Spleen (tissue), 11 donors: ENCODE measurements around the gene KLHL12. TPM values are rescaled to one million over a fixed set of nuclear protein-coding genes. Genes with fewer than 3 reads are reported as not detected.
"Not testable (repeated sequence)": the region's sequence is repeated elsewhere in the genome, so short reads cannot be mapped to it uniquely, and the experiment has no call there.

Source experiments
- DNase-seq: peaks from one replicate; pipeline ENCODE4 v3.0.0-alpha.2; 2020
- H3K27ac ChIP-seq, 8 donors: fragments of 200-600 bp; sonication (generic) in 7 of 8; 1 replicate in 4 of 8; 2 replicates in 4 of 8; pipeline versions ENCODE4 v1.5.0 to v1.8.0; 2016 to 2021; ENCODE audit warnings: inconsistent platforms in 4 of 8, mild to moderate bottlenecking in 4 of 8, moderate library complexity in 1 of 8
- H3K27me3 ChIP-seq, 7 donors: fragments of 200-600 bp; sonication (generic) in 6 of 7; replicated peaks in 1 of 7; 1 replicate in 4 of 7; 2 replicates in 3 of 7; pipeline versions ENCODE4 v1.5.0 to v1.8.0; 2016 to 2021; ENCODE audit warnings: inconsistent platforms in 3 of 7, mild to moderate bottlenecking in 1 of 7
- H3K36me3 ChIP-seq, 6 donors: fragments of 200-600 bp; sonication (generic) in 5 of 6; 1 replicate in 4 of 6; 2 replicates in 2 of 6; pipeline versions ENCODE4 v1.5.0 to v1.8.0; 2016 to 2021; ENCODE audit warnings: inconsistent platforms in 2 of 6
- H3K4me1 ChIP-seq, 6 donors: fragments of 200-600 bp; sonication (generic) in 5 of 6; 1 replicate in 3 of 6; 2 replicates in 3 of 6; pipeline versions ENCODE4 v1.5.0 to v1.8.0; 2016 to 2021; ENCODE audit warnings: inconsistent platforms in 3 of 6
- H3K4me3 ChIP-seq, 8 donors: fragments of 200-600 bp; sonication (generic) in 7 of 8; 1 replicate in 4 of 8; 2 replicates in 4 of 8; pipeline versions ENCODE4 v1.5.0 to v1.8.0; 2016 to 2021; ENCODE audit warnings: inconsistent platforms in 4 of 8, mild to moderate bottlenecking in 4 of 8, moderate library complexity in 2 of 8
- H3K9me3 ChIP-seq, 8 donors: fragments of 200-600 bp; sonication (generic) in 7 of 8; 1 replicate in 4 of 8; 2 replicates in 4 of 8; pipeline versions ENCODE4 v1.5.0 to v1.8.0; 2016 to 2021; ENCODE audit warnings: inconsistent platforms in 4 of 8
- CTCF ChIP-seq, 11 experiments: fragments of 200-600 bp in 7 of 11; fragments of 450-650 bp in 4 of 11; sonication (generic) in 4 of 11; IDR thresholded peaks in 8 of 11; conservative IDR thresholded peaks in 3 of 11; 1 replicate in 7 of 11; 2 replicates in 4 of 11; pipeline versions ENCODE4 v1.4.0 to v1.8.0; 2016 to 2021; ENCODE audit warnings: antibody characterized with exemption in 11 of 11, inconsistent platforms in 4 of 11, mild to moderate bottlenecking in 1 of 11
- POLR2A ChIP-seq, 3 donors: fragments of 450-650 bp; IDR thresholded peaks; one replicate each; pipeline ENCODE4 v1.5.1; 2017; ENCODE audit warnings: antibody characterized with exemption in 3 of 3, mild to moderate bottlenecking in 1 of 3
- POLR2AphosphoS5 ChIP-seq, 3 donors: sonication (generic); formaldehyde crosslinking; IDR thresholded peaks; one replicate each; pipeline ENCODE4 v1.5.1; 2017; ENCODE audit warnings: antibody characterized with exemption in 3 of 3
- WGBS, 5 donors: extraction: QIAGEN DNeasy Blood & Tissue Kit in 3 of 5; methylation state at CpG; one replicate each; pipeline versions ENCODE4 v1.1.5 to v1.1.7; 2013 to 2018; 5-methylcytosine and 5-hydroxymethylcytosine counted together
- intact Hi-C: fragments of 100-400 bp; cut with DNase I; formaldehyde crosslinking; loops from one replicate; pipeline ENCODE4 v1.15.0; 2023; ENCODE audit warnings: low total_unique reads
- polyA plus RNA-seq, 3 donors: library from polyadenylated mRNA; stranded (reverse); fragments of 200-250 nt; gene quantifications; one replicate each; pipeline ENCODE4 v1.2.1, GENCODE V29; 2013
- total RNA-seq, 7 donors: library from RNA; depleted of rRNA in 3 of 7; stranded (reverse); fragments of >200 nt in 3 of 7; fragmentation: NEBNext Ultra II Directional in 4 of 7; extraction: Animal tissue kit (Norgen Biotek cat#: 25700) in 4 of 7; gene quantifications; one replicate each; pipeline versions ENCODE4 v1.1.0 to v1.2.1, GENCODE V29; 2016 to 2021
- donor health status: healthy with polysubstance abuse.
- donor health status: DM: no; HTN: no; CAD: no; lungs with moderate emphysema.
- donor health status: DM: no; HTN: no; CAD: no.
- donor health status: Bipolar disorder and iron deficiency.
- donor health status: healthy.
- donor health status: DM: no; HTN: no; CAD: no.
- donor health status: DM: yes; HTN: yes; CAD: no.

Gene KLHL12
- total and polyA plus RNA-seq, 10 donors: 14.8 to 35.4 (median 23.8) TPM

GRCh38 chr1:202915146-202915545, 11.9 kb downstream of the KLHL12 start:
- TF ChIP-seq CTCF (IDR thresholded peaks at IDR 0.05 in 8 of 11, conservative IDR thresholded peaks at IDR 0.05 in 3 of 11) (no peak), POLR2AphosphoS5 (IDR thresholded peaks at IDR 0.05) (no peak), POLR2A (IDR thresholded peaks at IDR 0.05) (no peak)
- no peaks in the 10 kb centered on the region for H3K27me3 ChIP-seq
- DNase-seq: no peak
- no peak overlapping the region for H3K4me3 ChIP-seq
- intact Hi-C loops: no loop called here
- no peak overlapping the region for H3K27ac ChIP-seq
- no peaks in the 10 kb centered on the region for H3K9me3 ChIP-seq
- peaks cover 3 to 100% (median 84%) of the 10 kb centered on the region in 6 donors for H3K36me3 ChIP-seq
- peaks cover 0 to 3% (median 0%) of the 10 kb centered on the region in 6 donors for H3K4me1 ChIP-seq

GRCh38 chr1:202912476-202912875, 14.6 kb downstream of the KLHL12 start:
- H3K4me1 ChIP-seq, intact Hi-C loops, H3K27ac ChIP-seq, H3K4me3 ChIP-seq, DNase-seq, H3K9me3 ChIP-seq, H3K27me3 ChIP-seq: not testable (repeated sequence)
- H3K36me3 ChIP-seq: peaks cover 6 to 100% (median 89%) of the 10 kb centered on the region in 6 donors
- WGBS, 5 donors: 78 to 89% (median 84%) methylated on average over 4 of the region's 4 CpGs

- Histone ChIP-seq H3K4me3 (no peak overlapping the region), H3K36me3 (peaks cover 9 to 100% (median 81%) of the 10 kb centered on the region in 6 donors), H3K27ac (no peak overlapping the region), H3K27me3 (no peaks in the 10 kb centered on the region), H3K4me1 (no peaks in the 10 kb centered on the region), H3K9me3 (no peaks in the 10 kb centered on the region)
- 62 to 88% (median 79%) methylated on average over 1 of the region's 1 CpG for WGBS, 5 donors
- intact Hi-C loops: no loop called here
- no peak for DNase-seq
- TF ChIP-seq POLR2AphosphoS5 (IDR thresholded peaks at IDR 0.05) (no peak), POLR2A (IDR thresholded peaks at IDR 0.05) (no peak), CTCF (IDR thresholded peaks at IDR 0.05 in 8 of 11, conservative IDR thresholded peaks at IDR 0.05 in 3 of 11) (no peak)
Observed at GRCh38 chr1:202909494-202909893, 17.5 kb downstream of the KLHL12 start.

GRCh38 chr1:202908998-202909397, 18.0 kb downstream of the KLHL12 start:
- Histone ChIP-seq H3K4me1 (no peaks in the 10 kb centered on the region), H3K9me3 (no peaks in the 10 kb centered on the region), H3K27ac (no peak overlapping the region), H3K36me3 (peaks cover 9 to 100% (median 81%) of the 10 kb centered on the region in 6 donors), H3K4me3 (no peak overlapping the region), H3K27me3 (no peaks in the 10 kb centered on the region)
- TF ChIP-seq POLR2AphosphoS5 (IDR thresholded peaks at IDR 0.05) (no peak), CTCF (IDR thresholded peaks at IDR 0.05 in 8 of 11, conservative IDR thresholded peaks at IDR 0.05 in 3 of 11) (no peak), POLR2A (IDR thresholded peaks at IDR 0.05) (no peak)
- WGBS, 5 donors: 95 to 100% (median 97%) methylated on average over 6 of the region's 6 CpGs
- no peak for DNase-seq
- intact Hi-C loops: no loop called here

GRCh38 chr1:202905331-202905730, 21.7 kb downstream of the KLHL12 start:
- WGBS, 5 donors: 67 to 95% (median 71%) methylated on average over 4 of the region's 4 CpGs
- H3K36me3 ChIP-seq: peaks cover 6 to 100% (median 70%) of the 10 kb centered on the region in 6 donors
- H3K4me3 ChIP-seq: no peak overlapping the region
- DNase-seq: no peak
- no peaks in the 10 kb centered on the region for H3K4me1 ChIP-seq
- no peaks in the 10 kb centered on the region for H3K27me3 ChIP-seq
- no peak overlapping the region for H3K27ac ChIP-seq
- no peaks in the 10 kb centered on the region for H3K9me3 ChIP-seq
- no peak for TF ChIP-seq POLR2AphosphoS5 (IDR thresholded peaks at IDR 0.05)
- no peak for TF ChIP-seq POLR2A (IDR thresholded peaks at IDR 0.05)
- TF ChIP-seq CTCF (IDR thresholded peaks at IDR 0.05 in 8 of 11, conservative IDR thresholded peaks at IDR 0.05 in 3 of 11): no peak
- intact Hi-C loops: no loop called here

- H3K27me3 ChIP-seq, H3K4me1 ChIP-seq, H3K9me3 ChIP-seq, DNase-seq, H3K27ac ChIP-seq, H3K4me3 ChIP-seq, intact Hi-C loops: not testable (repeated sequence)
- H3K36me3 ChIP-seq: peaks cover 6 to 100% (median 62%) of the 10 kb centered on the region in 6 donors
- WGBS, 5 donors: 93 to 97% (median 95%) methylated on average over 5 of the region's 5 CpGs
Observed at GRCh38 chr1:202903808-202904207, 23.2 kb downstream of the KLHL12 start.
